ENCODE measurements around the gene DGCR6L.
"Not testable (repeated sequence)": the region's sequence is repeated elsewhere in the genome, so short reads cannot be mapped to it uniquely, and the experiment has no call there.

Gene DGCR6L

DNA sequence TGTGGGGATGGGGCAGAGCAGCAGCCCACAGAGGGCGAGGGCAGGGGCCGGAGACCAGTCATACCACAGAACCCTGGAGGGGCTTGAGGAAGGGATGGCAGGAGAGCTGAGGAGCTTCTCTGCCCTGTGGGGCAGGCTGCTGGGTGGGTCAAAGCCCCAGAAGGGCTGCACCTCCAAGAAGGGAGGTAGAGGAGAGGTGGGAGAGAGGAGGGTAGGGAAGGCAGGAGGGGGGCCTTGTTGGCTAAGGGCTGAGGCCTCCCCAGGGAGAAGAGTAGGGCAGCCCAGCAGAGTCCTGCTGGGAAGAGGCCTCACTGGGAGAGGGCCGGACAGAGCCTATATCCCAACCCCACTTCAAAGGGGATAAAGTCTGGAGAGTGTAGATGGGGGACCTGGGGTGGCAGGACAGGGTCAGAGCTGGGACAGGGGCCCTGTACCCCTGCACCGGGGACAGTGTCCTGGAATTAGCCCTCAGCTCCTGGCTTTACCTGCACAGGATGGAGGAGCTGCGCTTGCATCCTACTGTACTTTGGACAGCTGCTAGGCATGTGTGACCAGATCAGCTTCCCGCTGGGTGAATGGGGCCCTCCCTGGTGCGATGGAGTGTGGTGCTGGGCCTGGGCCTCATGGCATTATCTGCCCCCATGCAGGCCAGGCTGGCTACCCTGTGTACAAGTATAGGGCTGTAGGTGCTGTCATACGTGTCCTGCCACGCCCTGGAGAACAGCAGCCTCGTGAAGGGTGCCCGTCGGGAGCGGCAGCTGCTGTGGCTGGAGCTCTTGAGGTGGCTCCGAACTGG lies 7.3 kb downstream of the DGCR6L start:
- Histone ChIP-seq H3K79me2 (ENCODE audit: control insufficient read depth, low read length) (no peaks in the 10 kb centered on the region), H4K20me1 (ENCODE audit: control insufficient read depth, insufficient read depth, low read depth, low read length) (no peaks in the 10 kb centered on the region), H3K4me2 (ENCODE audit: low read length) (no peak overlapping the region), H3K27ac (ENCODE audit: low read depth, low read length) (no peak overlapping the region), H3K9me3 (ENCODE audit: control insufficient read depth, insufficient read depth, low read length) (no peaks in the 10 kb centered on the region), H3K4me1 (ENCODE audit: control insufficient read depth, low read length) (no peaks in the 10 kb centered on the region), H3K27me3 (ENCODE audit: control insufficient read depth, low read length) (no peaks in the 10 kb centered on the region), H3K9me2 (replicated peaks; ENCODE audit: control insufficient read depth, low read length) (no peaks in the 10 kb centered on the region), H3K4me3 (ENCODE audit: low read length) (no peak overlapping the region), H3F3A (ENCODE audit: control insufficient read depth, insufficient read depth) (no peaks in the 10 kb centered on the region), H3K36me3 (ENCODE audit: control insufficient read depth, low read length) (no peaks in the 10 kb centered on the region)
- TF ChIP-seq, protein P1, sequence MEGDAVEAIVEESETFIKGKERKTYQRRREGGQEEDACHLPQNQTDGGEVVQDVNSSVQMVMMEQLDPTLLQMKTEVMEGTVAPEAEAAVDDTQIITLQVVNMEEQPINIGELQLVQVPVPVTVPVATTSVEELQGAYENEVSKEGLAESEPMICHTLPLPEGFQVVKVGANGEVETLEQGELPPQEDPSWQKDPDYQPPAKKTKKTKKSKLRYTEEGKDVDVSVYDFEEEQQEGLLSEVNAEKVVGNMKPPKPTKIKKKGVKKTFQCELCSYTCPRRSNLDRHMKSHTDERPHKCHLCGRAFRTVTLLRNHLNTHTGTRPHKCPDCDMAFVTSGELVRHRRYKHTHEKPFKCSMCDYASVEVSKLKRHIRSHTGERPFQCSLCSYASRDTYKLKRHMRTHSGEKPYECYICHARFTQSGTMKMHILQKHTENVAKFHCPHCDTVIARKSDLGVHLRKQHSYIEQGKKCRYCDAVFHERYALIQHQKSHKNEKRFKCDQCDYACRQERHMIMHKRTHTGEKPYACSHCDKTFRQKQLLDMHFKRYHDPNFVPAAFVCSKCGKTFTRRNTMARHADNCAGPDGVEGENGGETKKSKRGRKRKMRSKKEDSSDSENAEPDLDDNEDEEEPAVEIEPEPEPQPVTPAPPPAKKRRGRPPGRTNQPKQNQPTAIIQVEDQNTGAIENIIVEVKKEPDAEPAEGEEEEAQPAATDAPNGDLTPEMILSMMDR (IDR thresholded peaks at IDR 0.05; ENCODE audit: low read depth, low read length, poor library complexity, severe bottlenecking), result no peak
- TF ChIP-seq EZH2phosphoT487 (IDR thresholded peaks at IDR 0.05; ENCODE audit: borderline replicate concordance, low read length), result no peak

DNA sequence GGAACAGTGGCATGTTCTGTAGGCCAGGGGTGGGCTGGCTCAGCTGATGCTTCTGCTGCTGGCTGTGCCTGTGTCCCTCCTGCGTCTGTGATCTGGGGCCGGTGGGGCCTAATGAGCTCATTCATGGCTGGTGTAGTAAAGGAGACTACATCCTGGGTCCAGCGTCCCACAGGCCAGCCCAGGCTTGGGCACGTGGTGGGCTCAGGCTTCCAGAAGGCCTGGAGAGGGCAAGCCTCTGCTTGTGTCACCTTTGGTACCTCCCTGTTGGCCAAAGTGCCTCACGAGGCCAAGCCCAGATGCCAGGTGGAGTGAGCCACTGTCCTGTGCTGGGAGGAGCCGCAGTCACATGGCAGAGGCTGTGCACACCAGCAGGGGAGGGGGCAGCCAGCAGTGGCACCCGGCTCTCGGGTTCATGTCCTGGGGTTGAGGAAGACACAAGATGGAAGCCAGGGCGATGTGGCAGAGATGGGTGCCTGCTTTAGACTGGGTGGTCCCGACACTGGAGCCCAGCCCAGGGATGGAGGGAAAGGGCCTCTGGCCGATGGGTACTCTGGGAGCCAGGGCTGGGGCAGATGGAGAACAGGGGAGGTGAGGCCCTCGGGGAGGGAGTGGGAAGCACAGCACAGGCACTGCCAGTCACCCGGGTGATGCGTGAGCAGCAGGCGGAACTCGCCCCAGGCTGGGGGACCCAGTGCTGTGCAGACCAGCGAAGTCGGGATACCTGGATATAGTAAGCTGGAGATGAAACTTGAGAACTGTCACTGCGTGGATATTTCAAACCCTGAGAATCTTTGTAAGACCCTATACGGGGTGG lies 8.4 kb downstream of the DGCR6L start:
- not testable (repeated sequence) for H3K36me3 ChIP-seq (ENCODE audit: control insufficient read depth, low read length); H3K4me1 ChIP-seq (ENCODE audit: control insufficient read depth, low read length)

DNA sequence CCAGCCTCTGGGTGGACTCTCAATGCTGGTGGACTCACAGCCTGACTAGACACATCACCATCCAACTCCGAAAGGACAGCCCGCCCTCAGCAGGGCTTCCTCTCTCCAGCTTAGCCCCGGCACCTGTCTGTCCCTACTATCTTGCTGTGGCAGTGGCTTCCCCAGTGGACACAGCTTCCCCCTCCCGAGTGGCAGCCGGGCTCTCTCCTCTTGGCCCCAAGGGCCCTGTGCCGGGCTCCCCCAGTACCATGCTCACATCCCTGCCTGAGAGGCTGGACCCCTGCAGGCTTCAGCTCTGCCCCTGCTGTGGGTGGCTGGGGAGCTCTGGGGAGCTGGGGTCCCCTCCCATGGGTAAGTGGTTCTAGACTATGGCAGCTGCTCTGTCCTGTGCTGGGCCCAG lies 9.1 kb downstream of the DGCR6L start:
- not testable (repeated sequence) for H3K27me3 ChIP-seq (ENCODE audit: control insufficient read depth, low read length); H3K4me3 ChIP-seq (ENCODE audit: low read length); H3K4me2 ChIP-seq (ENCODE audit: low read length); H3K4me1 ChIP-seq (ENCODE audit: control insufficient read depth, low read length); H3K79me2 ChIP-seq (ENCODE audit: control insufficient read depth, low read length); H3K36me3 ChIP-seq (ENCODE audit: control insufficient read depth, low read length); H3K9me3 ChIP-seq (ENCODE audit: control insufficient read depth, insufficient read depth, low read length); H4K20me1 ChIP-seq (ENCODE audit: control insufficient read depth, insufficient read depth, low read depth, low read length); H3F3A ChIP-seq (ENCODE audit: control insufficient read depth, insufficient read depth); H3K27ac ChIP-seq (ENCODE audit: low read depth, low read length); H3K9me2 ChIP-seq (replicated peaks; ENCODE audit: control insufficient read depth, low read length)

More for the DNA sequence above, 8.4 kb downstream of the DGCR6L start:
- H3F3A ChIP-seq (ENCODE audit: control insufficient read depth, insufficient read depth); H3K9me3 ChIP-seq (ENCODE audit: control insufficient read depth, insufficient read depth, low read length); H3K79me2 ChIP-seq (ENCODE audit: control insufficient read depth, low read length); H4K20me1 ChIP-seq (ENCODE audit: control insufficient read depth, insufficient read depth, low read depth, low read length); H3K9me2 ChIP-seq (replicated peaks; ENCODE audit: control insufficient read depth, low read length); H3K27me3 ChIP-seq (ENCODE audit: control insufficient read depth, low read length); H3K4me3 ChIP-seq (ENCODE audit: low read length); H3K27ac ChIP-seq (ENCODE audit: low read depth, low read length); H3K4me2 ChIP-seq (ENCODE audit: low read length): not testable (repeated sequence)

DNA sequence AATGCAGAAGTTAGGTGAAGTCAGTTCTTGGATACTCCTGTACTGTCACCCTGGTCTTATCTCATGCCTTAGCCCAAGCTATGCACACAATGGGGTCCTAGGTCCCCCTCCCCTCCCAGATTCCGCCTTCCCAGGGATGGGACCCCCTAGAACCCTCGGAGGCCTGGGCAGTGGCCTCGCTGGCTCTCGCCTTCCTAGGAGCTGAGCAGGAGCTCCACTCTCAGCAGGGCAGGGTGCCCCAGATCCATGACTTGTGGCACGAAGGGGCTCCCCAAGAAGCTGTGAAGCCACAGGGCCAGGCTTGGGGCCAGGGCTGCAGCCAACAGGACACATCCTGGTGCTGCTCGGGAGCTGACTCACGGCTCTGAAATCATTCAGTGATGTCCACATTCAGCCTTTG lies 9.7 kb downstream of the DGCR6L start:
- not testable (repeated sequence) for H3K9me3 ChIP-seq (ENCODE audit: control insufficient read depth, insufficient read depth, low read length); H3K36me3 ChIP-seq (ENCODE audit: control insufficient read depth, low read length); H3F3A ChIP-seq (ENCODE audit: control insufficient read depth, insufficient read depth); H3K4me3 ChIP-seq (ENCODE audit: low read length); H3K9me2 ChIP-seq (replicated peaks; ENCODE audit: control insufficient read depth, low read length); H3K4me2 ChIP-seq (ENCODE audit: low read length); H3K79me2 ChIP-seq (ENCODE audit: control insufficient read depth, low read length); H4K20me1 ChIP-seq (ENCODE audit: control insufficient read depth, insufficient read depth, low read depth, low read length); H3K27ac ChIP-seq (ENCODE audit: low read depth, low read length); H3K4me1 ChIP-seq (ENCODE audit: control insufficient read depth, low read length); H3K27me3 ChIP-seq (ENCODE audit: control insufficient read depth, low read length)

DNA sequence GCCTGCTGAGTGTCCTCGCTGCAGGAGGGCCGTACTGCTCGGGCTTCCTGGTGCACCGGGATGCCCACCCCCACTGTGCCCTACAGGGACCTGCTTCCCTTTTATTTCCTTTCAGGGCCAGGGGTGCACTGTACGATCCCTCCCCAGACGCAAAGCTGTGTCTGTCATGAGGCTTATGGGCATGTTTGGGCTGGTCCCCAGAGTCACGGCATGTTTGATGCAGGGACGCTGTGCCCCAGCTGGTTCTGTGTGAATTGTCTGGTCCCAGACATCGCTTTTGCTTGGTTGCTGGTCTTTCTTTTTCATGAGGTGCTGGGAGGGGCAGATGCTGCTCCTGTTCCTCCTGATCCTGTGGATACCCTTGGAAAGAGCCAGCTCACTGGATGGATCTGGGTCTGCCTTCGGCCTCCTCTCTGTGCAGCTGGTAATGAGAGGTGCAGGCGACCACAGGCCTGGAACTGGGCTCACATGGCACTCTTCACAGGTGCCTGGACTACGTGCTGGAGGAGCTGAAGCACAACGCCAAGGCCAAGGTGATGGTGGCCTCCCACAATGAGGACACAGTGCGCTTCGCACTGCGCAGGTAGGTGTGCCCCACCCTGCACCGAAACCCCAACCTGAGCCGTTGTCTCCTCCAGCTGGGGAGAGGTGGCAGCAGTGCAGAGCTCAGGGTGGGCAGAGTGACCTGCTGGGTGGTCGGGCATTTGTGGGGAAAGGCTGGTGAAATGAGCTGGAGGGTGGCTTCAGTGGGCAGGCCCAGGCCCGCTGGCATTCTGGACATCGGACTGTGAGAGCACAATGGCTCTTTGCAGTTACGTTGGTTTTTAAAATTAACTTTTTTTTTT lies 10.8 kb downstream of the DGCR6L start:
- not testable (repeated sequence) for H3K36me3 ChIP-seq (ENCODE audit: control insufficient read depth, low read length); H3K4me3 ChIP-seq (ENCODE audit: low read length); H3K9me3 ChIP-seq (ENCODE audit: control insufficient read depth, insufficient read depth, low read length); H3K9me2 ChIP-seq (replicated peaks; ENCODE audit: control insufficient read depth, low read length); H3K27me3 ChIP-seq (ENCODE audit: control insufficient read depth, low read length); H3F3A ChIP-seq (ENCODE audit: control insufficient read depth, insufficient read depth); H3K4me2 ChIP-seq (ENCODE audit: low read length); H3K27ac ChIP-seq (ENCODE audit: low read depth, low read length); H3K4me1 ChIP-seq (ENCODE audit: control insufficient read depth, low read length); H4K20me1 ChIP-seq (ENCODE audit: control insufficient read depth, insufficient read depth, low read depth, low read length); H3K79me2 ChIP-seq (ENCODE audit: control insufficient read depth, low read length)

DNA sequence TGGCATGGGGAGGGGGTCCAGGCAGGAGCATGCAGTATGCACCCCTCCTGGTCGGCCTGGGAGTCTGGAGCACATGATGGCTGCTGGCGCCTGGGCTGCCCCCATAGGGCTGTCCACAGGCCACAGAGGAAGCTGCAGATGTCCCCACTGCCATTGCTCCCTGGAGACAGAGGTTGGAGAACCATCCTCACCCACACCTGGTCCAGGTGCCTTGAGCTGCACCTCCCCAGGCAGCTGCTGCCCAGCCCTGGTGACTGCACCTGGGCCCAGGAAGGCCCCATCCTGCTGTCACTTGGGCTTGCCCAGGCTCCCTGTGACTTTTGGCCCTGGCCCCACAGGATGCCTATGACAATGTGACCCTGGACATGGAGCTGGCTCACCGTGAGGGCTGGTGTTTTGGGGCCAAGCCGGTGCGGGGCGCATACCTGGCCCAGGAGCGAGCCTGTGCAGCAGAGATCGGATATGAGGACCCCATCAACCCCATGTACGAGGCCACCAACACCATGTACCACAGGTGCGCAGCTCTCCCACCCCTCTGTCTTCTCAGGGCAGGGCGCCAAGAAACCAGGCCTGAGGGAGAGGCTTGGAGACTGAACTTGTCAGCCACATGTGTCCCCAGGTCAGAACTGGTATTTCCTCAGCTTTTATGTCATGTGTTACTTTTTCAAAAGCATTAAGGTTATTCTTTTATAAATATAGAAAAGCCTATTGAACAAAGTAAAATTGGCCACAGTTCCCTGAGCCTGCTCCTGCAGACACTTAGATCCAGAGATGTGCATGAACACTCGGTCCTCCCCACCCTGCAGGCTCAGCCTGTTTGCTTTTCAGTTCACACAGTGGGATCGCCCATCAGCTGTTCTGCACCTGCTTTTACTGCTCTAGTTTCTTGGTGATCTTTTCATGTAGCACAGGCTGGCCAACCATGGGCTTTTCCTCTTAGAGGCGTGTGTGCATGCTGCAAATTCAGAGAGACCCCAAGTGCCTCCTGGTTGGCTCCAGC lies 12.1 kb downstream of the DGCR6L start:
- not testable (repeated sequence) for H3K9me3 ChIP-seq (ENCODE audit: control insufficient read depth, insufficient read depth, low read length); H4K20me1 ChIP-seq (ENCODE audit: control insufficient read depth, insufficient read depth, low read depth, low read length); H3K4me2 ChIP-seq (ENCODE audit: low read length); H3K4me3 ChIP-seq (ENCODE audit: low read length); H3K27ac ChIP-seq (ENCODE audit: low read depth, low read length); H3K4me1 ChIP-seq (ENCODE audit: control insufficient read depth, low read length); H3K9me2 ChIP-seq (replicated peaks; ENCODE audit: control insufficient read depth, low read length); H3K36me3 ChIP-seq (ENCODE audit: control insufficient read depth, low read length); H3F3A ChIP-seq (ENCODE audit: control insufficient read depth, insufficient read depth); H3K79me2 ChIP-seq (ENCODE audit: control insufficient read depth, low read length); H3K27me3 ChIP-seq (ENCODE audit: control insufficient read depth, low read length)

Measured in DOHH2 (cell line).